Activated CD8-positive, alpha-beta memory T cell treated with anti-CD3 and anti-CD28 coated beads for 4 hours (primary cell): ENCODE results near the gene EEF1AKMT4.
"Not testable (repeated sequence)": the region's sequence is repeated elsewhere in the genome, so short reads cannot be mapped to it uniquely, and the experiment has no call there.

Experiments used
- DNase-seq, 2 donors: peaks; one replicate each; pipeline ENCODE4 v3.0.0-alpha.2; 2020; ENCODE audit warnings: low read depth in 2 of 2

The EEF1AKMT4 gene

DNA sequence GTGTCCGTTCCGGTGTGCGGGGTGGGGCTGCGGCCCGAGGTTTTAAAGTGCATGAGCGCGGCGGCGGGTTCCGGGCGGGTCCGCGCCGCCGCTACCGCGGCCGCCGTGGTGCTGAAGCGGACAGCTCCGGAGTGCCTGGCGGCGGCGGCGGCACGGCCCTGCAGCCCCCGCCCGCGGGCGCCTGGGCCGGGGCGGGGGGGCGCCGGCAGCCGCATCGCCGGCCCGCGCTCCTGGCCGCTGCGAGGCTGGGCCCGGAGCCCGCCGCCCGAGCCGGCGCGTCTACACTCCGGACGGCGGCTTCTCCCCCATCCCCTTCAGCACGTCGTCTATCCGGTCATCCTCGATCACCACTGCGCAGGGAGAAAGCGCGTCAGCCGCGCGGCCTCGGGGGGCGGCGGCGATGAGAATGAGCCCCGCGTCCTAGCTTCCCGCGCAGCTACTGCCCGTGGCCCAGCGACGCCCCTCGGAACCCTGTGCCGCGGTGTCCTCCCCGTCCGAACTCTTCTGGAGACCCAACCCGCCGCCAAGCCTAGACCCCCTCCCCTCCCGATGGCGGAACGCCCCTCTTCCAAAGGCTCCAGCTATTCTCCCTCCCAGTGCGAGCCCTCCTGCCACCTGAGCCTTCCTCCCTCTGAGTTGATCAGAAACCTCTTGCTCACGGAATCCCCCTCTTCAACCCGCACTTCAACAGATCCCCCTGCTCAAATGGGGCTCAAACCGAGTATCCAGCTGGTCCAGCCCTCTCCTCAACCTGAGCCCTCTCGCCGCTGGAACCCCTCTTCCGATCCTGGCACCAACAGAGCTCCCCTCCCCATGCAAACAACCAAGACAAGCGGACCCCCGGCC is 10.6 kb downstream of the EEF1AKMT4 start:
- no peak for DNase-seq

DNA sequence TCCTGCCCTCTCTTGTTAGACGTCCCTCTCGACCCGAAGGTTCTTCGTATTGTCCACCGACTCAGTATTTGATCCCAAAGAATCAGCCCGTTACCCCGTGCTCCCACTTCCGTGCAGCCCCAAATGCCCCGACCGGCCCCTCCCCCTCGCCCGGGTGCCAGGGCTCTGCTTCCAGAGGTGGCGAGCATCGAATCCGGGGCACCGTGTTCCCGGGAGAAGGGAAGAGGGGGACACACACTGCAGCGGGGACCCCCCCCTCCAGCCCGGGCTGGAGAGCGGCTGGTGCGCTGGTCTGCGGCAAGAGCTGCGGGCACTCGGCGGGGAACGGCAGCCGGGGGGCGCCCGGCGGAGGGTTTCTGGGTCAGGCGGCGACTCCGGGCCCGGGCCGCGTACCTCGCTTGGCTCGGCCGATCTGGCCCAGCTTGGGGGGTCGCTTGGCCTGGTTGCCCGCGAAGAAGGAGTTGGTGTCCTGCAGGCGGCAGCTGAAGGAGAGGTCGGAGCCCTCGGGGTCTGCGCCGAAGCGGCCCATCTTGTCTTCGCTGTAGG is 11.3 kb downstream of the EEF1AKMT4 start:
- DNase-seq: no peak

DNA sequence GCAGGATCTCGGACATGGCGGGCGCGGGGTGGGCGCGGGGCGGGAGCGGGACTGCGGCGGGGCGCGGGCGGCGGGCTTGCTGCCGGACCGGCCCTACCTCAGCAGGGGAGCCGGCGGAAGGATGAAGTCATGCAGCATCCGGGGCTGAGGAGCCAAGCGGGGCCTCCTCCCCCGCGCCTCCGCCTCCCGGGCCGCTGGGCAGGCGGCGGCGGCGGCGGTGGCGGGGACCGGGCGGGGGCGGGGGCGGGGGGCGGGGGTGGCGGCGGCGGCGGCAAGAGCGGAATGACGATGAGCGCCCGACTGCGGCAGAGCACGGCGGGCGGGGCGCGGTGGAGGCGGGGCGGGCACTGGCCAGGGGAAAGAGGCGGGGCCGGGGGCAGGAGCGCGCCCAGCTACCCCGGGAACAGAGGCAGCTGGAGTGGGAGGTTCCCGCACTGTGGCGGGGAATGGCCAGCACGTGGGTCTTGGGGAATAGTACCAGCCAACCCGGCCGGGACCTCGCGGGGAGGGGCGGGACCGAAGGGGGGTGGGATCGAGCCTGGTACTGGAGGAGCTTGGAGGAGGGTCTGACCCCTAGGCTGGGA is 11.9 kb downstream of the EEF1AKMT4 start, which contains the start of gene CAMK2N2:
TSS of gene CAMK2N2 (minus strand) at position 284 of the 584 bp plus-strand sequence. CDS start at position 16, 268 bp downstream.
- no peak for DNase-seq

DNA sequence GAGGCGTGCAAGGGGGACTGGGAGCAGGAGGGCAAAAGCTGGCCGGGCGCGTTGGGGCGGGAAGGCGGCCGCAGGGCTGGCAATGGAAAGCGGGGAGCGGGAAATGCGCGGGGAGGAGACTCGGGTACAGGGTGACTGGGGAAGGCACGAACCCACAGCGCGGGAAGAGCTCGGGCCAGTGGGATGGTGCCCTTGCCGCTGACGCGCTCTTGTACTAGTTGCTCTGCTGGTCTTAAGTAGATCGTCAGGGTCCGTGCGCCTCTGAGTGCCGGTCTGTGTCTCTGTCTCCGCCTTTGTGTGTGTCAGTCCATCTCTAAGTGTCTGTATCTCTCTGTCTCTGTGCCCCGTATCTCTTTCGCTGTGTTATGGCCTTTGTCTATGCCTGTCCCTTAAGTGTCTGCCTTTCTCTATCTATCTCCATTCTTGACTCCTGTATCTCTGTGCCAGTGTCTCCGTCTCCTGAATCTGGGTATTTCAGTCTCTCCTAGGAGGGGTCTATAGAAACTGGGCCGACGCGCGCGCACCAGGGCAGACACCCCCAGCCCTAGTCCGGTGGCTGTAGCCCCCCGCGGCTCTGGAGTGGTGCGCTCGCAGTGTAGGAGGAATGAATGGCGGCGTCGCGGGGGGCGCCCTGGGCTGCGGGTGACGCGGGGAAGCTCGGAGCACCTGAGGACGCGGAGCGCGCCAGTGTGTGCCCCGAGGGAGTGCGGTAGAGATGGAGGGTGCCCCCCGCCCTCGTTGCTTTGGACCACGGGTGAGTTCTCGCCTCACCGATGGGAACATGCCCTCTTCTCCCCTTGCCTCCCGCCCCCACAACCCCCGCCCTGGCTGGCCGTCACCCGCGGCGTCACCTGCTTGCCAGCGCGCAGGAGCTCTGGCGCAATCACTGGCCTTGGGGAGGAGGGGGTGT is 12.6 kb downstream of the EEF1AKMT4 start:
- DNase-seq: no peak

- no peak for DNase-seq
Observed at GRCh38 chr3:184262764-184263179, 13.3 kb downstream of the EEF1AKMT4 start.

- not testable (repeated sequence) for DNase-seq
Observed at GRCh38 chr3:184267249-184267648, 17.8 kb downstream of the EEF1AKMT4 start.

GRCh38 chr3:184272269-184272668 is 22.8 kb downstream of the EEF1AKMT4 start:
- DNase-seq: no peak

- DNase-seq: no peak
Observed at GRCh38 chr3:184275381-184275701, 25.9 kb downstream of the EEF1AKMT4 start.

GRCh38 chr3:184275961-184276910 is 26.8 kb downstream of the EEF1AKMT4 start, which contains the start of gene ECE2:
ECE2 (plus strand) TSS chr3:184276022; CDS start chr3:184276154, 132 bp downstream.
- DNase-seq: no peak

- DNase-seq: no peak
Observed at GRCh38 chr3:184277366-184277765, 27.9 kb downstream of the EEF1AKMT4 start.

DNA sequence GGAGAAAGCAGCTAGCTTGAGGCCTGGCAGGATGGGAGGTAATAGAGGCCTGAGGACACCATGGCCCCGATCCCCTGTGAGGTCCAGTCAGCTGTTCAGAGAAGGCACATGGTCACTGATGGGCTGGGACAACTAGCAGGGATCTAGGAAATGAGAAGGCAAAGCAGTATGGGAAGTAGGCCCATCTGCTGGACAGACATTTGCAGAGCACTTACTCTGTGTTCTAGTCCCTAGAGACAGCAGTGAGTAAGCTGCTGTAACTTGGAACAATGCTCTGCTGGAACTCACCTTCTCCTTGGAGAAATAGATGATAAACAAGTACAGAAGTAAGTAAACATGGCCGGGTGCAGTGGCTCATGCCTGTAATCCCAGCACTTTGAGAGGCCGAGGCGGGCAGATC is 33.5 kb downstream of the EEF1AKMT4 start:
- no peak for DNase-seq

- no peak for DNase-seq
Observed at GRCh38 chr3:184283681-184284080, 34.2 kb downstream of the EEF1AKMT4 start.

GRCh38 chr3:184284696-184285095 is 35.2 kb downstream of the EEF1AKMT4 start:
- no peak for DNase-seq

DNA sequence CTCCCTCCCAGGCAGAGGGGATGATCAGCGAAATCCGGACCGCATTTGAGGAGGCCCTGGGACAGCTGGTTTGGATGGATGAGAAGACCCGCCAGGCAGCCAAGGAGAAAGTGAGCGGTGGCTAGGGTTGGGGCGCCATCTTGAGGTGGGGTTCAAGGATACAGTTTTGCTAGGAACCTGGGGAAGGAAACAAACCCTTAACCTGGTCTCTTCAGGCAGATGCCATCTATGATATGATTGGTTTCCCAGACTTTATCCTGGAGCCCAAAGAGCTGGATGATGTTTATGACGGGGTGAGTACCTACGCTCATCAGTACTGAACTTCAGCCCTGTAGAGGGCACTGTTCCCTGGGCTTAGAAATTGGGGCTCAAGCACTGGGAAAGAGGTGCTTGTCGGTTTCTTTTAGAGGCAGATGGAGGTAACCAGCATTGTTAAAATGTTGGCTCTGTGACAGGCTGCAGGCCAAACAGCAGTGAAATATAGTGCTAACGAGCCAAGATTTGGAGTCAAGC is 40.0 kb downstream of the EEF1AKMT4 start:
- peak; percentile 36 to 39 for DNase-seq

- no peak for DNase-seq
Observed at GRCh38 chr3:184290331-184290730, 40.9 kb downstream of the EEF1AKMT4 start.

GRCh38 chr3:184291044-184291737 is 41.7 kb downstream of the EEF1AKMT4 start:
- DNase-seq: no peak

- no peak for DNase-seq
Observed at GRCh38 chr3:184291738-184292445, 42.4 kb downstream of the EEF1AKMT4 start.

GRCh38 chr3:184295771-184296170 is 46.3 kb downstream of the EEF1AKMT4 start:
- no peak for DNase-seq

DNA sequence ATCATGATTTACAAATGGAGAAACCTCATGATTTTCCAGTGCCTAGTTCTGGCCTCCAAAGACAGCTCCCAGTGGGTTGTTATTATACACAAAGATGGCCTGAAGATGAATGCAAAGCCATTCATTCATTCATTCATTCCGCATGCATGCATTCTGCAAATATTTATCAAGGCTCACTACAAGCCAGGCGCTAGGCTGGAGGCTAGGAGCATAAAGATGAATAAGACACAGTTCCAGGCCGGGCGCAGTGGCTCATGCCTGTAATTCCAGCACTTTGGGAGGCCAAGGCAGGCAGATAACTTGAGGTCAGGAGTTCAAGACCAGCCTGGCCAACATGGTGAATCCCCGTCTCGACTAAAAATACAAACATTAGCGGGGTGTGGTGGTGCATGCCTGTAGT is 47.1 kb downstream of the EEF1AKMT4 start:
- DNase-seq: no peak
